Measurements from ENCODE around the gene YES1.
A peak's percentile ranks its signal among the peaks of the same experiment; 100 is the strongest.
"Not testable (repeated sequence)": the region's sequence is repeated elsewhere in the genome, so short reads cannot be mapped to it uniquely, and the experiment has no call there.

YES1 gene

GRCh38 chr18:814300-815084 is 2.5 kb upstream of the YES1 start:
- Histone ChIP-seq H3K4me1 (peaks cover 30 to 53% (median 41%) of the 10 kb centered on the region in 10 experiments), H3K4me3 (no peak overlapping the region), H3K9ac (peak overlapping the region in 4 of 11 experiments; percentile 6 to 98 (median 61); a peak in 3 of 22 replicates), H3K27ac (peak overlapping the region in 6 of 11 experiments; percentile 97 to 100 (median 98); a peak in 9 of 22 replicates), H4K20me1 (peaks cover 10 to 25% (median 17%) of the 10 kb centered on the region in 11 experiments; a peak in 19 of 22 replicates), H3K27me3 (peaks cover 0 to 68% (median 0%) of the 10 kb centered on the region in 11 experiments; a peak in 8 of 22 replicates), H3K36me3 (no peaks in the 10 kb centered on the region), H3K4me2 (peak overlapping the region; percentile 65 to 89 (median 82)), H3K9me3 (replicated peaks in 1 of 11) (no peaks in the 10 kb centered on the region)
- no peak for TF ChIP-seq Cebpa-rat (IDR thresholded peaks at IDR 0.05)

GRCh38 chr18:813172-814071 is 1.4 kb upstream of the YES1 start:
- Histone ChIP-seq H3K27ac (peak overlapping the region; percentile 97 to 100 (median 98); a peak in 21 of 22 replicates), H3K4me3 (peak overlapping the region; percentile 80 to 97 (median 89)), H3K9me3 (replicated peaks in 1 of 11) (no peaks in the 10 kb centered on the region), H3K4me2 (peak overlapping the region; percentile 65 to 89 (median 82)), H3K9ac (peak overlapping the region; percentile 93 to 99 (median 97); a peak in 21 of 22 replicates), H3K4me1 (peaks cover 41 to 64% (median 49%) of the 10 kb centered on the region in 10 experiments), H3K27me3 (peaks cover 0 to 71% (median 0%) of the 10 kb centered on the region in 11 experiments; a peak in 8 of 22 replicates), H4K20me1 (peaks cover 20 to 35% (median 28%) of the 10 kb centered on the region in 11 experiments; a peak in 21 of 22 replicates), H3K36me3 (no peaks in the 10 kb centered on the region)
- TF ChIP-seq Cebpa-rat (IDR thresholded peaks at IDR 0.05), result peak in 5 of 11 experiments; percentile 20 to 56 (median 31); a peak in 5 of 22 replicates

- Histone ChIP-seq H3K36me3 (0 out of 22 replicates have a peak, but pooled peaks cover 0 to 1% (median 0%) of the 10 kb centered on the region in 11 experiments), H3K27ac (peak overlapping the region; percentile 97 to 100 (median 98)), H3K4me1 (peaks cover 50 to 73% (median 57%) of the 10 kb centered on the region in 10 experiments), H3K4me2 (peak overlapping the region; percentile 65 to 89 (median 82)), H4K20me1 (peaks cover 29 to 44% (median 36%) of the 10 kb centered on the region in 11 experiments), H3K27me3 (peaks cover 0 to 71% (median 0%) of the 10 kb centered on the region in 11 experiments; a peak in 8 of 22 replicates), H3K9ac (peak overlapping the region; percentile 93 to 99 (median 97)), H3K9me3 (replicated peaks in 1 of 11) (no peaks in the 10 kb centered on the region), H3K4me3 (peak overlapping the region; percentile 80 to 97 (median 89))
- no peak for TF ChIP-seq Cebpa-rat (IDR thresholded peaks at IDR 0.05)
These were observed 532 bp upstream of the YES1 start for GRCh38 chr18:812376-813171.

- Histone ChIP-seq H3K27me3 (peaks cover 0 to 71% (median 0%) of the 10 kb centered on the region in 11 experiments; a peak in 8 of 22 replicates), H3K4me3 (peak overlapping the region; percentile 80 to 97 (median 89)), H3K36me3 (peaks cover 0 to 9% (median 0%) of the 10 kb centered on the region in 11 experiments; a peak in 1 of 22 replicates), H3K4me1 (peaks cover 57 to 82% (median 61%) of the 10 kb centered on the region in 10 experiments), H3K9ac (peak overlapping the region; percentile 93 to 99 (median 97)), H3K9me3 (replicated peaks in 1 of 11) (peaks cover 0 to 6% (median 0%) of the 10 kb centered on the region in 11 experiments; a peak in 3 of 22 replicates), H3K4me2 (peak overlapping the region; percentile 65 to 89 (median 82)), H4K20me1 (peaks cover 41 to 56% (median 49%) of the 10 kb centered on the region in 11 experiments), H3K27ac (peak overlapping the region; percentile 97 to 100 (median 98))
- no peak for TF ChIP-seq Cebpa-rat (IDR thresholded peaks at IDR 0.05)
These were observed 705 bp downstream of the YES1 start for GRCh38 chr18:811182-811891.

GRCh38 chr18:809985-810642 is 1.9 kb downstream of the YES1 start:
- peaks cover 0 to 9% (median 0%) of the 10 kb centered on the region in 11 experiments; a peak in 1 of 22 replicates for H3K36me3 ChIP-seq
- H3K4me1 ChIP-seq, result peaks cover 58 to 82% (median 68%) of the 10 kb centered on the region in 10 experiments
- H3K9ac ChIP-seq, result peak overlapping the region; percentile 21 to 98 (median 96); a peak in 17 of 22 replicates
- H3K4me2 ChIP-seq, result peak overlapping the region; percentile 65 to 89 (median 81); a peak in 21 of 22 replicates
- peak overlapping the region in 6 of 11 experiments; percentile 97 to 100 (median 98); a peak in 11 of 22 replicates for H3K27ac ChIP-seq
- H3K4me3 ChIP-seq, result peak overlapping the region; percentile 80 to 97 (median 89)
- no peak for TF ChIP-seq Cebpa-rat (IDR thresholded peaks at IDR 0.05)
- H3K27me3 ChIP-seq, result peaks cover 0 to 60% (median 0%) of the 10 kb centered on the region in 11 experiments; a peak in 7 of 22 replicates
- peaks cover 52 to 68% (median 61%) of the 10 kb centered on the region in 11 experiments for H4K20me1 ChIP-seq
- H3K9me3 ChIP-seq (replicated peaks in 1 of 11), result peaks cover 0 to 6% (median 0%) of the 10 kb centered on the region in 11 experiments; a peak in 3 of 22 replicates

GRCh38 chr18:809228-809627 is 2.8 kb downstream of the YES1 start:
- H4K20me1 ChIP-seq, result peaks cover 61 to 77% (median 70%) of the 10 kb centered on the region in 11 experiments
- H3K9ac ChIP-seq, result peak overlapping the region in 5 of 11 experiments; percentile 48 to 98 (median 96); a peak in 6 of 22 replicates
- peak overlapping the region in 7 of 10 experiments; percentile 80 to 97 (median 96); a peak in 11 of 20 replicates for H3K4me3 ChIP-seq
- H3K9me3 ChIP-seq (replicated peaks in 1 of 11); H3K27ac ChIP-seq; H3K36me3 ChIP-seq: not testable (repeated sequence)
- peak overlapping the region; percentile 22 to 89 (median 81); a peak in 20 of 22 replicates for H3K4me2 ChIP-seq
- H3K27me3 ChIP-seq, result peaks cover 0 to 51% (median 0%) of the 10 kb centered on the region in 11 experiments; a peak in 7 of 22 replicates
- H3K4me1 ChIP-seq, result peaks cover 54 to 78% (median 65%) of the 10 kb centered on the region in 10 experiments

Measured in BLaER1 treated with 17β-estradiol and CSF1 and Interleukin-3, amounts not matched to agents 10 nM and 100 nM (cell line).